Activated naive CD4-positive, alpha-beta T cell treated with anti-CD3 and anti-CD28 coated beads for 36 hours (primary cell): ENCODE results near the gene DCXR. TPM values are rescaled to one million over a fixed set of nuclear protein-coding genes. Genes with fewer than 3 reads are reported as not detected.

Experiments used
- CTCF ChIA-PET: fragments of 350-600 bp; sonication (Branson Sonifier 250); formaldehyde crosslinking; loops from one replicate; lab custom pipeline; 2021; ENCODE audit warnings: antibody characterized with exemption; lab: Charles Lee
- DNase-seq: peaks from one replicate; pipeline ENCODE4 v3.0.0-alpha.2; 2020
- H3K27ac Mint-ChIP-seq: one replicate; pipeline ENCODE4 v1.8.0; 2021; ENCODE audit warnings: mild to moderate bottlenecking, mixed read lengths
- H3K27me3 Mint-ChIP-seq: one replicate; pipeline ENCODE4 v1.8.0; 2021; ENCODE audit warnings: low read depth, mixed read lengths
- H3K36me3 Mint-ChIP-seq: one replicate; pipeline ENCODE4 v1.8.0; 2021; ENCODE audit warnings: low read depth, mixed read lengths
- H3K4me1 Mint-ChIP-seq: one replicate; pipeline ENCODE4 v1.8.0; 2021; ENCODE audit warnings: low read depth, mixed read lengths
- H3K4me3 Mint-ChIP-seq: one replicate; pipeline ENCODE4 v1.8.0; 2021; ENCODE audit warnings: mild to moderate bottlenecking, moderate library complexity, mixed read lengths
- H3K9me3 Mint-ChIP-seq: one replicate; pipeline ENCODE4 v1.8.0; 2021; ENCODE audit warnings: mixed read lengths
- intact Hi-C: fragments of 100-400 bp; cut with micrococcal nuclease; formaldehyde crosslinking; loops from one replicate; pipeline ENCODE4 v1.15.1; 2023
- total RNA-seq, 2 experiments: library from RNA; stranded (reverse); gene quantifications; one replicate each; pipeline ENCODE4 v1.2.3, GENCODE V29; 2021

Gene DCXR
- total RNA-seq, 2 experiments from 2014 or later = 139 to 146 TPM

GRCh38 chr17:81999976-82000802 is 37.3 kb downstream of the DCXR start:
- DNase-seq = no peak
- no peaks in the 10 kb centered on the region for H3K36me3 Mint-ChIP-seq
- H3K27ac Mint-ChIP-seq = no peak overlapping the region
- CTCF ChIA-PET = no interaction called here
- H3K27me3 Mint-ChIP-seq = no peaks in the 10 kb centered on the region
- intact Hi-C loops = no loop called here
- H3K4me3 Mint-ChIP-seq = no peak overlapping the region
- H3K9me3 Mint-ChIP-seq = no peaks in the 10 kb centered on the region
- no peaks in the 10 kb centered on the region for H3K4me1 Mint-ChIP-seq

- Mint-ChIP-seq H3K27ac (no peak overlapping the region), H3K36me3 (no peaks in the 10 kb centered on the region), H3K9me3 (no peaks in the 10 kb centered on the region), H3K4me3 (no peak overlapping the region), H3K27me3 (no peaks in the 10 kb centered on the region), H3K4me1 (no peaks in the 10 kb centered on the region)
- CTCF ChIA-PET = no interaction called here
- no peak for DNase-seq
- intact Hi-C loops = no loop called here
Observed at GRCh38 chr17:81999587-81999975, 37.9 kb downstream of the DCXR start.

- Mint-ChIP-seq H3K4me1 (no peaks in the 10 kb centered on the region), H3K4me3 (no peak overlapping the region), H3K27ac (no peak overlapping the region), H3K9me3 (no peaks in the 10 kb centered on the region), H3K27me3 (no peaks in the 10 kb centered on the region), H3K36me3 (no peaks in the 10 kb centered on the region)
- CTCF ChIA-PET = no interaction called here
- no peak for DNase-seq
- intact Hi-C loops = no loop called here
Observed at GRCh38 chr17:81998691-81999438, 38.6 kb downstream of the DCXR start.

GRCh38 chr17:81998212-81998611 is 39.3 kb downstream of the DCXR start:
- H3K4me1 Mint-ChIP-seq = no peaks in the 10 kb centered on the region
- no peaks in the 10 kb centered on the region for H3K27me3 Mint-ChIP-seq
- H3K27ac Mint-ChIP-seq = peak overlapping the region; percentile 11
- intact Hi-C loops = no loop called here
- H3K36me3 Mint-ChIP-seq = no peaks in the 10 kb centered on the region
- H3K9me3 Mint-ChIP-seq = no peaks in the 10 kb centered on the region
- no peak overlapping the region for H3K4me3 Mint-ChIP-seq
- CTCF ChIA-PET = interaction anchor here (1.4 kb wide), 1 partner anchor 22 kb away, joined by 4 read pairs; no protein-coding TSS in a partner anchor
- DNase-seq = no peak

GRCh38 chr17:81996757-81997441 is 40.6 kb downstream of the DCXR start:
- no peaks in the 10 kb centered on the region for H3K9me3 Mint-ChIP-seq
- H3K36me3 Mint-ChIP-seq = no peaks in the 10 kb centered on the region
- intact Hi-C loops = no loop called here
- CTCF ChIA-PET = interaction anchor here (1.3 to 2.8 kb wide), 3 partner anchors 23 to 37 kb away, joined by 3 to 10 read pairs (median 4); no protein-coding TSS in a partner anchor
- no peaks in the 10 kb centered on the region for H3K27me3 Mint-ChIP-seq
- H3K27ac Mint-ChIP-seq = no peak overlapping the region
- H3K4me3 Mint-ChIP-seq = no peak overlapping the region
- no peaks in the 10 kb centered on the region for H3K4me1 Mint-ChIP-seq
- no peak for DNase-seq

GRCh38 chr17:81996232-81996756 is 41.2 kb downstream of the DCXR start:
- Mint-ChIP-seq H3K36me3 (no peaks in the 10 kb centered on the region), H3K27ac (no peak overlapping the region), H3K4me3 (no peak overlapping the region), H3K27me3 (no peaks in the 10 kb centered on the region), H3K4me1 (no peaks in the 10 kb centered on the region), H3K9me3 (no peaks in the 10 kb centered on the region)
- CTCF ChIA-PET = interaction anchor here (1.3 to 2.8 kb wide), 2 partner anchors 25 to 37 kb away, joined by 3 to 10 read pairs; no protein-coding TSS in a partner anchor
- DNase-seq = no peak
- intact Hi-C loops = no loop called here

GRCh38 chr17:81995463-81996231 is 41.9 kb downstream of the DCXR start:
- intact Hi-C loops = no loop called here
- H3K27ac Mint-ChIP-seq = no peak overlapping the region
- CTCF ChIA-PET = interaction anchor here (0.9 to 2.8 kb wide), 2 partner anchors 25 to 36 kb away, joined by 3 to 10 read pairs; no protein-coding TSS in a partner anchor

GRCh38 chr17:81994593-81995462 is 42.7 kb downstream of the DCXR start:
- DNase-seq = no peak
- no peak overlapping the region for H3K4me3 Mint-ChIP-seq

More at GRCh38 chr17:81995463-81996231, 41.9 kb downstream of the DCXR start:
- H3K27me3 Mint-ChIP-seq = no peaks in the 10 kb centered on the region
- H3K36me3 Mint-ChIP-seq = no peaks in the 10 kb centered on the region
- no peak for DNase-seq
- H3K4me1 Mint-ChIP-seq = peaks cover 2% of the 10 kb centered on the region
- H3K9me3 Mint-ChIP-seq = no peaks in the 10 kb centered on the region
- no peak overlapping the region for H3K4me3 Mint-ChIP-seq

GRCh38 chr17:81993729-81994592 is 43.5 kb downstream of the DCXR start:
- H3K4me1 Mint-ChIP-seq = peaks cover 4% of the 10 kb centered on the region
- H3K4me3 Mint-ChIP-seq = no peak overlapping the region
- H3K36me3 Mint-ChIP-seq = no peaks in the 10 kb centered on the region
- no peaks in the 10 kb centered on the region for H3K27me3 Mint-ChIP-seq
- intact Hi-C loops = no loop called here
- CTCF ChIA-PET = interaction anchor here (0.6 kb wide), 1 partner anchor 41 kb away, joined by 4 read pairs; no protein-coding TSS in a partner anchor
- no peak for DNase-seq
- no peak overlapping the region for H3K27ac Mint-ChIP-seq
- H3K9me3 Mint-ChIP-seq = no peaks in the 10 kb centered on the region

More at GRCh38 chr17:81994593-81995462, 42.7 kb downstream of the DCXR start:
- no peaks in the 10 kb centered on the region for H3K27me3 Mint-ChIP-seq
- no peaks in the 10 kb centered on the region for H3K36me3 Mint-ChIP-seq
- no peak overlapping the region for H3K27ac Mint-ChIP-seq
- peaks cover 4% of the 10 kb centered on the region for H3K4me1 Mint-ChIP-seq
- intact Hi-C loops = no loop called here
- CTCF ChIA-PET = interaction anchor here (0.9 to 2.8 kb wide), 2 partner anchors 25 to 35 kb away, joined by 3 to 10 read pairs; no protein-coding TSS in a partner anchor
- no peaks in the 10 kb centered on the region for H3K9me3 Mint-ChIP-seq
